ENCODE results near the gene ACER1.
"Not testable (repeated sequence)": the region's sequence is repeated elsewhere in the genome, so short reads cannot be mapped to it uniquely, and the experiment has no call there.

Gene ACER1

GRCh38 chr19:6333439-6333838 lies at the start of gene ACER1:
Gene ACER1 (minus strand): TSS chr19:6333612. CDS start chr19:6333551, 61 bp downstream.
- no peak for DNase-seq

DNA sequence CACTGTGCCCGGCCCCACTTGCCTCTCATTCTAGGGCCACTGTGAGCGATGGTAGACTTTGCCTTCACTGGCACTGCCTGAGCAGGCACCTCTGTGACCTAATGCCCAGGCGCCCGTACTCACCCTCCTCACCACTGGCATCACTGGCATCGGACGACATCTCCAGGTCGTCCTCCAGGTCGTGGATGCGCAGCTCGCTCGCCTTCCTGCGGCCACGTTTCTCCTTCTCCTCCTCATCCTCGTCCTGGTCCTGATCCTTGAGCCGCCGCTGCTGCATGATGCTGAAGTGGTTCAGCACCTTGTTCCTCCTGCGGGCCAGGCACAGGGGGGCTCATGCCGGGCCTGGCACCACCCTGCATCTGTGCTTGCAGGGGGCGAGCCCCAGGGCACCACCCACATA lies 49.8 kb upstream of the ACER1 start:
- DNase-seq: no peak

- DNase-seq: no peak
Observed at GRCh38 chr19:6381030-6381750, 47.8 kb upstream of the ACER1 start.

DNA sequence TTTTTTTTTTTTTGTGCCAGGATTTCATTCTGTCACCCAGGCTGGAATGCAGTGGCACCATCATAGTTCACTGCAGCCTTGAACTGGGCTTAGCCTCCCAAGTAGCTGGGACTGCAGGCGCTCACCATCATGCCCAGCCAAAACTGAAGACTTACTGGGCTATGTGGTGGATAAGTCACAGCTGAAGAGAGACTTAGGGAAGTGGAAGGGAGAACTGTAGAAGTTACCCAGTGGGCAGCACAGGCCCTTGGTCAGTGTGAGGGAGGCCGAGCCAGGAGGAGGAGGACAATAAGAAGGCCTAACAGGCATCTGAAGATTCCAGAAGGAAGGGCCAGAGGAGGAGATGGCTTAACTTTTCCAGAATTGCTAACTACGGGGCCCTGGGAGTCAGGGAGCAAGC lies 46.3 kb upstream of the ACER1 start:
- no peak for DNase-seq

GRCh38 chr19:6378486-6378885 lies 45.1 kb upstream of the ACER1 start:
- DNase-seq: no peak

- no peak for DNase-seq
Observed at GRCh38 chr19:6378041-6378440, 44.6 kb upstream of the ACER1 start.

DNA sequence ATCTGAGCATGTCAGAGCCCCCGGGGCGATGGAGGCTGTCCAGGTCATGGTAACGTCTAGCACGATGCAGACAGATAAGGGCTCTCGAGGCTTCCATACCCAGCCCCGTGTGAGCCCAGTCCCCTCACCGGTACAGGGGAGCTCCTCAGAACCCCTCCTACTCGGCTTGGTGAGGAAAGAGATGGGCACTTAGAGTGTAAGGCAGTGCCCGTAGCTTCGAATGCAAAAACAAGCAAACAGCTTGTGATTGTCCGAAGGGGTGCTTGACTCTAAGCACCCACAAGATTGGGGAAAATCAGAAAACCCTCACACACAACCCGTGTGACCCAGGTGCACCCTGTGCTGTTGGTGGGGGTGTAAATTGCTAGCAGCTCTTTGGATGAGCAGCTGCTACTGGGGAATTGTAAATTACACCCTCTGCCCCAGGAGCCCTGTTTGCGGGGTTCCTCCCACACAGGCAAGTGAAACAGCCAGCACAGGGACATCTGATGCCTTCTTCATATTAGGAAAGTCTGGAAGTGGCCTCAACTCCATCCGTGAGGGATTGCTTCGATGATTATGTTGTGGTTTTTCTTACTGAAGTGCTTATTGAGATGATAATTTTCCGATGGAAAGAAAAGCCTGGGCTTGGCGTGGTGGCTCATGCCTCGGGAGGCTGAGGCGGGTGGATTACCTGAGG lies 43.2 kb upstream of the ACER1 start:
- no peak for DNase-seq

GRCh38 chr19:6375411-6376010 lies 42.1 kb upstream of the ACER1 start, which contains the start of gene PSPN:
Gene PSPN (minus strand): TSS chr19:6375933. CDS start chr19:6375849, 84 bp downstream.
- no peak for DNase-seq

GRCh38 chr19:6374711-6375410 lies 41.4 kb upstream of the ACER1 start:
- no peak for DNase-seq

- no peak for DNase-seq
Observed at GRCh38 chr19:6374161-6374709, 40.8 kb upstream of the ACER1 start.

DNA sequence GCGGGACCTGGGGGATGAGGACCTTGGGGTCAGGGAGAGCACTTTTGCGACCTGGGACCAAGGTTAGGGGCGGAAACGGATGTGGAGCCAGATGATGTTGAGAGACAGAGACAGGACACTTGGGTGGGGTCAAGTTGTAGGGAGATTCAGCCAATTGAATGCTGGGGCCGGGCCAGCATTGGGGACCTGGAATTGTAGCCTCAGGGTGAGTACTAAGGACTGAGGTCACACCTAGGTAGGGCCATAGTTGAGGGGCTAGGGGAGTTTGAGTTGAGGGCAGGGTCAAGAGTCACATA lies 40.3 kb upstream of the ACER1 start:
- no peak for DNase-seq

GRCh38 chr19:6373096-6373812 lies 39.8 kb upstream of the ACER1 start:
- DNase-seq: peak; percentile 99

DNA sequence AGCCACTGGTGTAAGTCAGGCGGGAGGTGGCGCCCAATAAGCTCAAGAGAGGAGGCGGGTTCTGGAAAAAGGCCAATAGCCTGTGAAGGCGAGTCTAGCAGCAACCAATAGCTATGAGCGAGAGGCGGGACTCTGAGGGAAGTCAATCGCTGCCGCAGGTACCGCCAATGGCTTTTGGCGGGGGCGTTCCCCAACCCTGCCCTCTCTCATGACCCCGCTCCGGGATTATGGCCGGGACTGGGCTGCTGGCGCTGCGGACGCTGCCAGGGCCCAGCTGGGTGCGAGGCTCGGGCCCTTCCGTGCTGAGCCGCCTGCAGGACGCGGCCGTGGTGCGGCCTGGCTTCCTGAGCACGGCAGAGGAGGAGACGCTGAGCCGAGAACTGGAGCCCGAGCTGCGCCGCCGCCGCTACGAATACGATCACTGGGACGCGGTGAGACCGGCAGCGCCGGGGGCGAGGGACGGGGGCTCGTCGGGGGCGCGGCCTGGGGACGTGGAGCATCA lies 39.2 kb upstream of the ACER1 start, which contains the start of gene ALKBH7:
Gene ALKBH7, plus strand, starts transcription at position 201 of the 502 bp plus-strand sequence. Its CDS starts 27 bp downstream, at position 228.
- DNase-seq: peak; percentile 100

DNA sequence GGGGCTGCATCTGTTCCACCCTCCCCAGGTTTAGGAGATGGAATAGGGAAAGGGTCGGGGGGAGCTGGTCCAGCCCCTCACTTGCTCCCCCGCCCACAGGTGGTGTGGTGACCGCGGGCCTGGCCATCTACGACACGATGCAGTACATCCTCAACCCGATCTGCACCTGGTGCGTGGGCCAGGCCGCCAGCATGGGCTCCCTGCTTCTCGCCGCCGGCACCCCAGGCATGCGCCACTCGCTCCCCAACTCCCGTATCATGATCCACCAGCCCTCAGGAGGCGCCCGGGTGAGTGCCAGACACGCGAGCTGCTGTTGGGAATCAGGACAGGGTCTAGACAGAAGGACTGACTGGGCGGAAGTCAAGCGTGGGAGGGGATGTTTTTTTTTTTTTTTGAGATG lies 30.9 kb upstream of the ACER1 start:
- no peak for DNase-seq

DNA sequence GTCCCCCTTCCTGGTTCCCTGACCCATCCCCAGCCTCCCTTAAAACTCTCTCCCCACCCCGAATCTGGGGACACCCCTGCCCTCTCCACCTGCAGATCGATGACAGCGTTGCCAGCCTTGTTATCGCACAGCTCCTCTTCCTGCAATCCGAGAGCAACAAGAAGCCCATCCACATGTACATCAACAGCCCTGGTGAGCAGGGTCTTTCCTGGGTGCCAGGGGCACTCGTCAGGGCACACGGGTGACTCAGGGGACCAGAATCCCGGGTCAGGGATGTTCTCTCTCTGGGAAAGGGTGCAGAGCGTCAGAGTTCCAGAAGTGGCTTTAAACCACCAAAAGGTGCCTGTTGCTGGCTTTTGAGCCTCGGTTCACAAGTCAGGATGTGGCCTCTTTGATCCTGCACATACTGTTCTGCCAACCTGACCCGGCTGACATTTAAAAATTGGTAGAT lies 29.0 kb upstream of the ACER1 start:
- DNase-seq: no peak

- DNase-seq: peak; percentile 30
Observed at GRCh38 chr19:6362027-6362350, 28.6 kb upstream of the ACER1 start.

GRCh38 chr19:6360857-6361216 lies 27.4 kb upstream of the ACER1 start:
- not testable (repeated sequence) for DNase-seq

GRCh38 chr19:6360445-6360844 lies 27.0 kb upstream of the ACER1 start:
- not testable (repeated sequence) for DNase-seq

DNA sequence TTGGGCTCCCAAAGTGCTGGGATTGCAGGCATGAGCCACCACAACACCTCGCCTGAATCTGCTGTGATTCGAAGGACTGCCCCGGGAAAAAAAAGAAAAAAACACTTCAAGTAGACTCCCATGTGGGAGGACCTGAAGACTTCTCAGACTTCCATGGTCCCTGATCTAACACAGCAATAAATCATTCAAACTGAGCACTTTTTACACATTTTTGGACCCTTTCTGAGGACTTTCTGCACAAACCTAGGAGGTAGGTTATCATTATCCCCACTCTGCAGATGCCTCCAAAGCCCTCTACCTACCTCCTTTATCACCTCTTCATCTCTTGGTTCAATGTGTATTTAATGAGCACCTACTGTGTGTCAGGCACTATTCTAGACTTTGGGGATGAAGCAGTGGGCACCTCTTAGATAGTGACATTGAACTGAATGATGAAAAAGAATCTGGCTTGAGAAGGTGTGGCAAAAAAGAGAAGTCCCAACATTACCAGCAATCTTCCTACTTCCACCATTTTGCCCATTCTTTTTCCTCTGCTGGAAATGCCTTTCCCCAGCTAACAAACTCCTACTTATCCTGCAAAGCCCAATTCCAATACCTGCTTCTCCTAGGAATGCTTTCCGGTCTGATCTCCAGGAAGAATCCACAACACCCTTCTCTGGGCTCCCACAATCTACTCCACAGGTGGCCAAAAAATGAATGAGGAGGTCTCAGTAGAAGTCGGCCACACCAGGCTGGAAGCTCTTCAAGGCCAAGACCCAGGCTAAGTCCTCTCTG lies 26.3 kb upstream of the ACER1 start:
- no peak for DNase-seq

GRCh38 chr19:6358003-6358402 lies 24.6 kb upstream of the ACER1 start:
- no peak for DNase-seq

- DNase-seq: no peak
Observed at GRCh38 chr19:6357174-6357573, 23.8 kb upstream of the ACER1 start.
